ENCODE measurements around the gene MYOZ2.

DNA sequence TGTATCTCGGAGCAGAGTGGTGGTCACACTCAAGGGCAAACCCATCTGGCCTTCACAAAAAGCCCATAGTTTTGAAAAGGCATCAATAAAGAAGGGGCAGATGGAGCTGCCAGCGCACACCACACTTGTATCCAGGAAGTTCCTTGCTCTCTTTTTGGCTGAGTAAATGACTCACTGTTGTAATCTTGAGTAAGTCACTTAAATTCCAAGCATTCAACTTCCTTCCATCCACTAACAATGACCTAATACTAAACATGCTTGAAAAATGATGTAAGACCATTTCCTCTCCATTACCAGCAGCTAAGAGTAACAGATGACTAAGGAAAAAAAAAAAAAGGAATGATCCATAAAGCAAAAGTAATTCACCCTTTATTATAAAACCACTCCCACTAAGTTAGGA lies 32.4 kb upstream of the MYOZ2 start:
- TF ChIP-seq, protein P1, sequence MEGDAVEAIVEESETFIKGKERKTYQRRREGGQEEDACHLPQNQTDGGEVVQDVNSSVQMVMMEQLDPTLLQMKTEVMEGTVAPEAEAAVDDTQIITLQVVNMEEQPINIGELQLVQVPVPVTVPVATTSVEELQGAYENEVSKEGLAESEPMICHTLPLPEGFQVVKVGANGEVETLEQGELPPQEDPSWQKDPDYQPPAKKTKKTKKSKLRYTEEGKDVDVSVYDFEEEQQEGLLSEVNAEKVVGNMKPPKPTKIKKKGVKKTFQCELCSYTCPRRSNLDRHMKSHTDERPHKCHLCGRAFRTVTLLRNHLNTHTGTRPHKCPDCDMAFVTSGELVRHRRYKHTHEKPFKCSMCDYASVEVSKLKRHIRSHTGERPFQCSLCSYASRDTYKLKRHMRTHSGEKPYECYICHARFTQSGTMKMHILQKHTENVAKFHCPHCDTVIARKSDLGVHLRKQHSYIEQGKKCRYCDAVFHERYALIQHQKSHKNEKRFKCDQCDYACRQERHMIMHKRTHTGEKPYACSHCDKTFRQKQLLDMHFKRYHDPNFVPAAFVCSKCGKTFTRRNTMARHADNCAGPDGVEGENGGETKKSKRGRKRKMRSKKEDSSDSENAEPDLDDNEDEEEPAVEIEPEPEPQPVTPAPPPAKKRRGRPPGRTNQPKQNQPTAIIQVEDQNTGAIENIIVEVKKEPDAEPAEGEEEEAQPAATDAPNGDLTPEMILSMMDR (IDR thresholded peaks at IDR 0.05; ENCODE audit: extremely low read depth in 1 of 2, insufficient read depth in 1 of 2, low read depth in 1 of 2, low read length in 2 of 2): no peak
- no peak for TF ChIP-seq EZH2 (IDR thresholded peaks at IDR 0.05; ENCODE audit: borderline replicate concordance, low read depth, low read length, severe bottlenecking)
- peak; percentile 88 for TF ChIP-seq POLR2AphosphoS5 (IDR thresholded peaks at IDR 0.05; ENCODE audit: insufficient read depth, low read depth, low read length)
- peak; percentile 54 for TF ChIP-seq POLR2A (IDR thresholded peaks at IDR 0.05; ENCODE audit: low read depth, low read length)

All from endothelial cell of umbilical vein (primary cell).